Astrocyte of the spinal cord (primary cell): Measurements from ENCODE around the gene ISLR.

Source experiments
- DNase-seq: peaks from one replicate; pipeline ENCODE4 v3.0.0; 2011; ENCODE audit warnings: low read depth, low spot score
- H3K4me3 ChIP-seq: 2 replicates; pipeline ENCODE4 v1.5.1; 2011; ENCODE audit warnings: low read depth, mild to moderate bottlenecking, low read length, moderate library complexity
- in situ Hi-C: cut with HindIII; loops from 2 replicates; pipeline ENCODE4 v1.10.0; 2017; ENCODE audit warnings: low sequenced_read_pairs
- TF ChIP-seq, protein P1 (sequence below): IDR thresholded peaks from 2 replicates; pipeline ENCODE4 v1.5.1; 2012; ENCODE audit warnings: low read depth, mild to moderate bottlenecking, low read length, inconsistent platforms

ISLR gene

DNA sequence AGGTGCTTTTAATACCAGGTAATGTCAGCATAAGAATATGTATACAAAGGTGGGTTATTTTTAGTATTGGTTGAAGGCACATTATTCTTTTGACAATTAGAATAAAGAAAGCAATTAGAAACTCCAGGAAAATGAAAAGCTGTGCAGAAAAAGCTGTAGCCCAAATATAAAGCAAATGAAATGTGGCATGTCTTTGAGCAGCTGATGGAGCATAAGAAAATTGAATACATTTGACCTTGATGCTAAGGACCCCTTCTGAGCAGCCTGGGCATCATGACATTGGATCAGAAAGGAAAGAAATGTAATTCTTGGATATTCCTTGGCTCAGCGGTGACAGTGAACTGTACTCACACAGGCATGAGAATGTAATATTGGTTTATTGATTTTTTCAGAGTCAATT lies 8.0 kb upstream of the ISLR start:
- TF ChIP-seq, protein P1, sequence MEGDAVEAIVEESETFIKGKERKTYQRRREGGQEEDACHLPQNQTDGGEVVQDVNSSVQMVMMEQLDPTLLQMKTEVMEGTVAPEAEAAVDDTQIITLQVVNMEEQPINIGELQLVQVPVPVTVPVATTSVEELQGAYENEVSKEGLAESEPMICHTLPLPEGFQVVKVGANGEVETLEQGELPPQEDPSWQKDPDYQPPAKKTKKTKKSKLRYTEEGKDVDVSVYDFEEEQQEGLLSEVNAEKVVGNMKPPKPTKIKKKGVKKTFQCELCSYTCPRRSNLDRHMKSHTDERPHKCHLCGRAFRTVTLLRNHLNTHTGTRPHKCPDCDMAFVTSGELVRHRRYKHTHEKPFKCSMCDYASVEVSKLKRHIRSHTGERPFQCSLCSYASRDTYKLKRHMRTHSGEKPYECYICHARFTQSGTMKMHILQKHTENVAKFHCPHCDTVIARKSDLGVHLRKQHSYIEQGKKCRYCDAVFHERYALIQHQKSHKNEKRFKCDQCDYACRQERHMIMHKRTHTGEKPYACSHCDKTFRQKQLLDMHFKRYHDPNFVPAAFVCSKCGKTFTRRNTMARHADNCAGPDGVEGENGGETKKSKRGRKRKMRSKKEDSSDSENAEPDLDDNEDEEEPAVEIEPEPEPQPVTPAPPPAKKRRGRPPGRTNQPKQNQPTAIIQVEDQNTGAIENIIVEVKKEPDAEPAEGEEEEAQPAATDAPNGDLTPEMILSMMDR = no peak
- DNase-seq = no peak
- H3K4me3 ChIP-seq = no peak overlapping the region
- in situ Hi-C loops = no loop called here

DNA sequence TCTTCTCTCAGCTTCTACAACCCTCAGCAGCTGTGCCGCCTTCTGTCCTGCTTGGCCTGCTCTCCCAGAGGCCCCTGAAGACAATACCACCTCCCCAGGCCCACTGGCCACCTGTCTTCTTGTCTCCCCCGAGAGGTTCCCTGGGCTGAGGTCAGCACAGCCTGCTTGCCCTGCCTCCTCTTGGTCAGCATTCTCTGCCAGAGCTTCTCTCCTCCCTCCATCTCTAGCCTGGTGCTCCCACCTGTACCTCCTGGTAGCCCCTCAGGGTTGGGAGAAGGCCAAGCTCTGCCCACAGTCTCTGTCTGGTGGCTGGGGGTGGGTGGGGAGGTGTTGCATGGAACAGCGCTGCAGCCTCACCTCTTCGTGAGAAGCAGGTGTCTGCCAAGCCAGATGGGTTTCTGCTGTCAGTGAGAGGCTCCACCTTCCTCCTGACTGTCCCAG lies 5.6 kb upstream of the ISLR start:
- in situ Hi-C loops = no loop called here
- H3K4me3 ChIP-seq = no peak overlapping the region
- TF ChIP-seq, protein P1 = no peak
- DNase-seq = no peak

DNA sequence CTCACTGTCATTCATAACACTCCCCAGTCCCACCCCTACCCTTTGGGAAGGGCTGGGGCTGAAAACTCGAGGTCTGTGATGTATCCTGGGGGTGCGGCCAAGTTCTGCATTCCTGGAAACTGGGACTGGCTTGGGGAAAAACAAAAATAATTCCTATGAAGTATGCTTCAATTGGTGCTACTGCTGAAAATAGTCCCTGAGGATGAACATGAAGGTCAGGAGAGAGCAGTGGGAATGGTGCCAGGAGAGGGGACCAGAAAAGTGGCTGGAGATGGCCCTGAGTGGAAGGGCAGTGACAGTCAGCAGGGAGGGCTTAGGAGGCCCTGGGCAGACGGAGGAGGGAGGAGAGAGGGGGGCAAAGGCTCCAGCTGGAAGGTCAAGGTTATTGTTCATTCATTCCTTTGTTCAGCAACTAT lies 4.8 kb upstream of the ISLR start:
- in situ Hi-C loops = no loop called here
- no peak overlapping the region for H3K4me3 ChIP-seq
- no peak for DNase-seq
- TF ChIP-seq, protein P1 = no peak

DNA sequence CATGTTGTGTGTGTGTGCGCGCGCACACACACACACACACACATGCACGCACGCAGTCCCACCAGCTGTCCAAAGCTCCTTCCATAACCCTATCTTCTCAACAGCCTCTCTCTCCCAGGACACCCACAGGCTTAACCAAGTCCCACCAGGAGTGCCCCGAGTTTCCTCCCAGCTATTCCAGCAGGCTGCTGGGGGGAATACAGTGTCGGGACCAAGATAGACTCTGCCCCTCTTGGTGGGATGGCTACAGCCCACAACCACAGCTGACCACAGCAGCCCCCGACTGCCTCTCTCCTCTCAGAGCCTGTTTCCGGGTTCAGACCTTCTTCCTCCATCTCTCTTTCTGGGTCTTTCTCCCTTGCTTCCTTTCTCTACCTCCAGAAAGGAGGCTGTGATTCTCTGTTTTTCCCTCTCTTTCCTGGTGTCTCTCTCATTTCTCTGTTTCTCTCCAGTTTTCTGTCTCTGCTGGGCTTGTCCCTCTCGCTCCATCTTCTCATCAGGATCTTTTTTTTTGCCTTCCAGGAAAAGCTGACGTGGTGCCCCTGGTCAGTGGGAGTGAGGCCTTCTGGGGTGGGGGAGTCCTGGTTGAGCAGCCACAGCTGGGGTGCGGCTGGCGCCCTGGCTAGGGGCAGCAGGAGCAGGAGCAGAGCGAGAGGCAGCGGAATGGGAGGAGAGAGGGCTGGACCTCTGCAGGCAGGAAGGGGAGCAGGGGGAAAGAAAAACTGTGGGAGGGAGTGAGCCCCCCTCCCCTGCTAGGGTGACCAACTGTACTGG lies 3.3 kb upstream of the ISLR start:
- TF ChIP-seq, protein P1 = no peak
- in situ Hi-C loops = no loop called here
- H3K4me3 ChIP-seq = no peak overlapping the region
- DNase-seq = no peak

DNA sequence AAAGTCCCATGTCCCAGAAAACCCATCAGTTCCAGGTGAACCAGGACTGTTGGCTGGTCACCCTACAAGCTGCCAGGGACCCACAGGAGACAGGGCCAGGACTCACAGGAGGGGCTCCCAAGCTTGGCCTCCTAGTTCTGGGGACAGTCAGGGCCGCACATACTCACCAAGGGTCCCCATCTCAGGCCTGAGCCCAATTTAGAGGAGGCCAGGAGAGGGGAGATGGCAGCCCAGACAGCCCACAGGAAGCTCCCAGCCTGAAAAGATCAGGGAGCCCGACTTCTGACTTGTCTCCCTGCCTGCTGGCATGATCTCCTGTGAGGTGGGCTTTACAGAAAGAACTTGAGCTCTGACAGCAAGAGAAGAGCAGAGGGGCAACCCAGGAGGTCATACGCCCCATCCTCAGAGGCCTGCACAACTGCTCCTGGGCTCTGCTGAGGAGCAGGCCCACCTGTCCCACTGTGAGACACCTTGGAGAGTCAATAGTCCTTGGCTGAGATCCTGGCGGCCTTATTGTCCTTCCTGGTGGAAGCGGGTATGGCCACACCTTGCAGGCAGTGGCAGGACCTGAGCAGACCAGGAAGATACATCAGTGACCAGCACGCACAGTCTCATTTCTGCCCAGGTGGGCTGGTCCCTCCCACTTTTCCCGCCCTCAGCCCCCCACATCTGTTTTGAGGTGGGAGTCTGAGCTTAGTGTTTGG lies 2.5 kb upstream of the ISLR start:
- H3K4me3 ChIP-seq = no peak overlapping the region
- no peak for DNase-seq
- in situ Hi-C loops = no loop called here
- TF ChIP-seq, protein P1 = no peak

DNA sequence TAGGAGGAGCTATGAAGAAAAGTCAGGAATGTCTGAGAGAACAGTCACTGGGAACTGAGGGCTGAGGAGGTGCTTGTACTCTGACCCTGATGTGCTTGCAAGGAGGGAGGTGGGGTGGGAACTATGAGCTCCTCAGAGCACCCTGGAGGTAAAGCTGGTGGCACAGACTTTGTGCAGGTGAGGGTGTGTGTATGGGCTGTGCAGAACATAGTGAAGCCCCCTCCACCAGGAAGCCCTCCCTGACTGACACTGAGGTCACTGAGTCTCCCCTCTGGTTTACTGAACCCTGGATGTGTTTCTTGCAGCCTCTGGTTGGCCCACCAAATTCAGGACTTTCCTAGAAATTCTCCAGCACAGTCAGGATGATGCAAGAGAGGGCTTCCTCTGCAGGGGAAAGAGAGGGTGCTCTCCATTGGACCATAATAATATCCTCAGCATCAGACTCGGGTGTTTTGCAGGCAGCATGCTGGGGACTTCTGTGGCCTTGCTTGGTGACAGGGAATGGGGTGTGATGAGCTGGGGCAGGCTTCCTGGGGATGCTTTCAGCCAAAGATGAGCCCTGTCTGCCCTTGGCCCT lies 1.5 kb upstream of the ISLR start:
- H3K4me3 ChIP-seq = no peak overlapping the region
- DNase-seq = no peak
- in situ Hi-C loops = no loop called here
- TF ChIP-seq, protein P1 = no peak
